GM19240 (cell line): ENCODE data around the gene SMIM32.

Experiments
- DNase-seq: peaks from one replicate; pipeline ENCODE4 v3.0.0; 2011; ENCODE audit warnings: low spot score; ENCODE audit not compliant: insufficient read length

Gene SMIM32

DNA sequence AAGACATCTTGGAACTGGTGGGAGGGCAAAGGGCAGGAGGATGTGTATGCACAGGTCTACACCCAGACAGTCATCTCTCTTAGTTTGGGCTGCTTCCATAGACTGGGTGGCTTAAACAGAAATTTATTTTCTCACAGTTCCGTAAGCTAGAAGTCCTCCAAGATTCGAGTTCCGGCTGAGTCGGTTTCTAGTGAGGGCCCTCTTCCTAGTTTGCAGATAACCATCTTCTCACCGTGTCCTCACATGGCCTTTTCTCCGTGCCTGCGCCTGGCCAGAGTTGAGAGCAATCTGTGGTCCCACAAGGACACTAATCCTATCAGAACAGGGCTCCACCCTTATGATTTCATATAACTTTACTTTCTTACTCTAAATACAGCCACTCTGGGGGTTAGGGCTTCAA lies 4.1 kb downstream of the SMIM32 start:
- no peak for DNase-seq

DNA sequence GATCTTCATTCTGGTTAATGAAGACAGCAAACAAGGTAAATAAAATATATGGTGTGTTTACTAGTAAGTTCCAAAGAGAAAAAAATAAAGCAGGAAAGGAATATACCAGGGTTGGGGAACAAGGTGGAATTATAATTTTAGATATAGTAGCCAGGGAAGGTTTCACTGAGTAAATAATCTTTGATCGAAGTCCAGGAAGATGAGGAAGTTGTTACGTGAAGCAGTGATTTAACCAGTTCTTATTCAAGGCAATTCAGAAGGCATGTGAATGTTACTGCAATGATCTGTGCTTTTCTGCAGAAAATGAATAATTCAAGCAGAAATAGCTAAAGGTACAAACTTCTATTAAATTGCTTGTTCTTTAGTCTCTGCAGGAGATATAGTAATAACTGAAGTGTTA lies 6.2 kb downstream of the SMIM32 start:
- no peak for DNase-seq

DNA sequence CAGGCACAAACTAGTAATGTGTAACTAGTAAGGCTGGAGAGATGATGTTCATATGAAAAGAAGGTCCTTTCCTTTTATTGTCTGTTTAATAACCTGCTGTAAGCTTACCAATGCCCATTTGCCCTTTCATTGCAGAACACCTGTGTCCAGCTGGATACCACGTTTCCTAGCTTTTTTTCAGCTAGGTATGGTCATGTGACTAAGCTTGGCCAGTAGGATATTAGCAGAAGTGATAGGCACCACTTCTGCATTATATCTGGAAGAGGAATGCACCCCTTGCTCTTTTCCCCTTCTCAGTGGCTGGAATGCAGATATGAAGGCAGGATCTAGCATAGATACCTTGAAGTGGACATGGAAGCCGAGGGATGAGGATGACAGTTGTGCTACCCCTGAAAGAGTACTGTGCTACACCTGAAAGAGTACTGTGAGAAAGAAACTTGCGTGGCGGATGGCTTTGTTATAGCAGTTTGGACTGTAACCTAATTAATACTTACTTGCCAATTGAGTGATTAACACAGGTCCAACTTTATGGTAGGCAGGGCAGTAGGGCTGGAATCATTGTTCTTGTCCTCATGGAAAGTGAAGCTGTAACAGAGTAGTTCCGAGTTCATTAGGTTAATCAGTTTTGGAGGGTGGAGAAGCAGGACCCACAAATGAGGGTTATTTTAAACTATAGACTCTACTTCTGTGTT lies 6.8 kb downstream of the SMIM32 start:
- DNase-seq, result no peak

DNA sequence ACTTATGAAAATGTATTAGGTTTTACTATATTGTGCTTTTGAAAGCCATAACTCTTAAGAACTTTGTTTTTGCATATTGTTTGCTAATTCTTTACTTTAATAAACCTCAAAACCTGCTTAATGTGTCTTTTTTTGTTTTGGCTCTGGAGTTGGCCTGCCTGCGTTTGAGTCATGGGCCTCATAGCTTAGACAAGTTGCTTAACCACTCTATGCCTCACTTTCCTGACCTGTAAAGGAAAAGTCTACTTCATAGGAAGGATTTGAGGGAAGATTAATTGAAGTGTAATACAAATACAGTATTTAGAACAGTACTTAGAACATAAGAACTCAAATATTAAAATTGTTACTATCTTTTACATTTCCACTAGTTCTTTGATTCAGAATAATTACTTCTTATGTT lies 10.3 kb downstream of the SMIM32 start:
- no peak for DNase-seq

DNA sequence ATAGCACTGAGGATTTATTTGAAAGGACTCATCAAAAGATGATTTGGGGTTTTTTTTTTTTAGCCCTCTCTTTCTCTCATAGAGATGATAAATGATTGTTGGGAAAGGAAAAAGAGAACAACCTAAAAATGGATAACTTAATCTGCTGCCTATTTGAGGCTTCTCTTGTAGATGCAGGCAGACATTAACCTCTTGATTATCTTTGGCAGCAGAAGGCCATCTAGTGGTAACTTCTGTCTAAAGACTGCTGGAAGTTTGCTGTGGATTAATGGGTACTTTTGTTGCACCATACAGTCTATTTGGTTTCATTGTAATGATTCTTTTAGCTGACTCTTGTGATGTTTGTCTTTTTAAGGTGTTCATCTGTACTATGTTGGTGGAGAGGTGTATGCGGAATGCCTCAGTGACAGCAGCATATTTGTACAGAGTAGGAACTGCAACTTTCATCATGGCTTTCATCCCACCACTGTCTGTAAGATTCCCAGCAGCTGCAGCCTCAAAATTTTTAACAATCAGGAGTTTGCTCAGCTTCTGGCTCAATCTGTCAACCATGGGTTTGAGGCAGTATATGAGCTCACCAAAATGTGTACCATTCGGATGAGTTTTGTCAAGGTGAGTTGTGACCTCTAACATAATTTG lies 18.8 kb downstream of the SMIM32 start:
- DNase-seq, result no peak

DNA sequence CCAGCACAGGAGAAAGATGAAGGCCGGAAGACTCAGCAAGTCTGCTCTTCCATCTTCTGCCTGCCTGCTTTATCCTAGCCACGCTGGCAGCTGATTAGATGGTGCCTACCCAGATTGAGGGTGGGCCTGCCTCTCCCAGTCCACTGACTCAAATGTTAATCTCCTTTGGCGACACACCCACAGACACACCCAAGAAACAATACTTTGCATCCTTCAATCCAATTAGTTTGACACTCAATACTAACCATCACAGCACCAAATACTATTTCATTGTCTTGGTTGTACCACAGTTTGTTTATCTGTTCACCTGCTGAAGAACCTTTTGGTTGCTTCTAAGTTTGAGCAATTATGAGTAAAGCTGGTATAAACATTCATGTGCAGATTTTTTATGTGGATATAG lies 23.7 kb downstream of the SMIM32 start:
- no peak for DNase-seq

DNA sequence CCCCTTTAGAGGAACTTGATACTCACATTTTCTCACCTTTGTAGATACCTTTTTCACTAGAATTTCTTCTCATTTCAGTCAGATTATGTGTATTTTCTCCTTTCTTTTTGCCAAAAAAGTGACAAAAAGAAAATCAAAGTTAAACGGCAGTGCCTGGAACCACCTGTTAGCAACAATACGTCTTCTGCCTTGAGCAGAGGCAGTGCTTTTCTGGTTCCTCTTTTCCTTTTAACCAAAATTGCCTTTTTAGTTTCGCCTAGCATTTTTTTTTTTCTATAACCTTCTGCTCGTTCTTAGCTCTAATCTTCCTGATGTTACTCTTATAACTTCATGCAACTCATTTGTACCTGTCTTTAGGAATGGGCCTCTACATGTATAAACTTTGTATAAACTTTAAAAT lies 26.1 kb downstream of the SMIM32 start:
- DNase-seq, result no peak

DNA sequence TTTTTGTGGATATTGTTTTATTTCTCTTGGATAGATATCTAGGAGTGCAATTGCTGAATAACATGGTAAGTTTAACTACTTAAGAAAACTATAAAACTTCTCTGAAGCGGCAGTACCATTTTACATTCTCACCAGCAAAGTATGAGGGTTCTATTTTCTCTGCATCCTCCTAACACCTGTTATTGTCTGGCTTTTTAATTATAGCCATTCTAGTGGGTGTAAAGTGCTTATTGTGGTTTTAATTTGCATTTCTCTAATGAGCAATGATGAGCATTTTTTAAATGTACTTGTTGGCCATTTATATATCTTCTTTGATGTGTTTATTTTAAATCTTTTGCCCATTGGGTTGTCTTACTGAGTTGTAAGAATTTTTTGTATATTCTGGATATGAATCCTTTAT lies 28.7 kb downstream of the SMIM32 start:
- no peak for DNase-seq

DNA sequence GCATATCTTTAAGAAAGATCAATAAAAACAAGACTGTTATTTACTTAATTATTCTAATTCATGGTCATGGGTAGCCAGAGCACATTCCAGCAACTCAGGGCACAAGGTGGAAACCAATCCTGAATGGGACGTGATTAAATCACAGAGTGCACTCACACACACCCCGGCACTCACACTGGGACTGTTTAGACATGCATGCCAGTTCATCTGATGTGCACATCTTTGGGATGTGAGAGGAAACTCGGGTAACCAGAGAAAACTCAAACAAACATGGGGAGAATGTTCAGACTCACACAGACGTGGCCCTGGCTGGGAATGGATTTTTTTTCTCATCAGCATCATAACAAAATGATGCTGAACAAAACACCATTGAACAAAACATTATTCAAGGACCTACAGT lies 31.0 kb downstream of the SMIM32 start:
- DNase-seq, result no peak

DNA sequence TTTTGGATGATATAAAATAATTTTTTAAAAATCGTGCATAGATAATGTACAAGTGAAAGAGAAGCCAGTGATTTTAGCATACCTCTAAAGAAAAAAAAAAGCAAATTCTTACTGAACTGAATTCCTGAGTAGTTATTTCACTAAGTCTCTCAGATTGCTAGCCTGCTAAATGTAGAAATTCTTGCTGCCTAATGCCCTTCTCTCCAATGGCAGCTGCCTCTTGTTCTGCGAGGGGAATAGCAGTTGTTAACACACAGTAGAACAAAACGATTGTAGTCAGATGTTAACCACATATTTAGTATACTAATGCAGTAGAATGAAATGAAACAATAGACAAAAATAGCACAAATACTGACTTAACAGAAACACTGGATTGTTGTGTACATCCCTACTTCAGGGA lies 33.5 kb downstream of the SMIM32 start:
- DNase-seq, result no peak

DNA sequence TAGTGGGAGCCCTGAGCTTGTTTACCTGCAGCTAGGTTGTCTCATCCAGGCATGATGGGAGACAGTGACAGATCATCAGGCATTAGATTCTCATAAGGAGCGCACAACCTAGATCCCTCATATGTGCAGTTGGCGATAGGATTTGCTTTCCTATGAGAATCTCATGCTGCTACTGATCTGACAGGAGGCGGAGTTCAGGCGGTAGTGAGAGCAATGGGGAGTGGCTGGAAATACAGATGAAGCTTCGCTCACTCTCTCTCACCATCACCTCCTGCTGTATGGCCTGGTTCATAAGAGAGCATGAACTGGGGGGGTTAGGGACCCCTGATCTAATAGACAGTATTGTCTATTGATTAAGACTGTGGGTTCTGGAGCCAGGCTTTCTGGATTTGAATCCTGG lies 35.4 kb downstream of the SMIM32 start:
- DNase-seq, result no peak

DNA sequence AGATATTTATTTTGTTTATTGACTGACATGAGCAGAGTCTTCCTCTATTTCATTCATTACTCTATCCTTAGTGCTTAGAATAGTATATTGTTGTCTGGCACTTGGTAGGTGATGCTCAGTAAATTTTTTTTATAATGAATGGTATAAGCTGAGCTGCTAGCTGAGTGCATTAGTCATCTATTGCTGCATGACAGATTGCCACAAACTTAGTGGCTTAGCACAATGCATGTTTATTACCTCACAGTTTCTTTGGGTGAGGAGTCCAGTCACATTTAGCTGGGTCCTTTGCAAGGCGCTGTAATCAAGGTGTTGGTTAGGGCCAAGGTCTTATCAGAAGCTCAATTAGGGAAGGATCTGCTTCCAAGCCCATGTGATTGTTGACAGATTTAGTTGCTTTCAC lies 37.2 kb downstream of the SMIM32 start:
- DNase-seq, result no peak

DNA sequence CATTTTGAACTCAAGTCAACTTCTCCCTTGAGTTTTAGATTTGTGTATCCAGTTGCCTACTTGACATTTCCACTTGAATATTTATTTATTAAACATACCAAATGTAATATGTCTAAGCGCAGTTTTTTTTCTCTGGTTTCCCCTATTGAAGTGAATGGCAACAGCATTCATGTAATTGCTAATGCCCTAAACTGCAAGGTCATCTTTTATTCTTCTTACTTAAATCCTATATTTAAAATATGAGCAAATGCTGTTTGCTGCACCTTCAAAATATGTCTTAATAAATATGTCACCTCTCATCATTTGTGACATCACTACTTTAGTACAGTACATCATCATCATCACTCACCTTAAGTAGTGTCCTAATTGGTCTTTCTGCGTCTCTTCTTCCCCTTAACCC lies 37.9 kb downstream of the SMIM32 start:
- no peak for DNase-seq

DNA sequence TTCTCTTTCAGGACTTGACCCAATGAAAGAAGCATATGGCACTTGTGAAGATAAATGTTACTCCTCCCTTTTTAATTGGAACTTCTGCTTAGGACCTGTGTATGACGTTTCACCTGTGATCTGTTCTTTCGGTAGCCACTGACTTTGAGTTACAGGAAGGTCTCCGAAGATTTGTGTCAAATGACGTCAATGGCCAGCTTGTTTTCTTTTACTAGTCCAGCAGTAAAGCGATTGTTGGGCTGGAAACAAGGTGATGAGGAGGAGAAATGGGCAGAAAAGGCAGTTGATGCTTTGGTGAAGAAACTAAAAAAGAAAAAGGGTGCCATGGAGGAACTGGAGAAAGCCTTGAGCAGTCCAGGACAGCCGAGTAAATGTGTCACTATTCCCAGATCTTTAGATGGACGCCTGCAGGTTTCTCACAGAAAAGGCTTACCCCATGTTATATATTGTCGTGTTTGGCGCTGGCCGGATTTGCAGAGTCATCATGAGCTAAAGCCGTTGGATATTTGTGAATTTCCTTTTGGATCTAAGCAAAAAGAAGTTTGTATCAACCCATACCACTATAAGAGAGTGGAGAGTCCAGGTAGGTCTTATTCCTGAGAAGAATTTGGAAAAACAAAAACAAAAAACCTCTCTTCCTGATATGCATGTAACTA lies 39.3 kb downstream of the SMIM32 start:
- no peak for DNase-seq

DNA sequence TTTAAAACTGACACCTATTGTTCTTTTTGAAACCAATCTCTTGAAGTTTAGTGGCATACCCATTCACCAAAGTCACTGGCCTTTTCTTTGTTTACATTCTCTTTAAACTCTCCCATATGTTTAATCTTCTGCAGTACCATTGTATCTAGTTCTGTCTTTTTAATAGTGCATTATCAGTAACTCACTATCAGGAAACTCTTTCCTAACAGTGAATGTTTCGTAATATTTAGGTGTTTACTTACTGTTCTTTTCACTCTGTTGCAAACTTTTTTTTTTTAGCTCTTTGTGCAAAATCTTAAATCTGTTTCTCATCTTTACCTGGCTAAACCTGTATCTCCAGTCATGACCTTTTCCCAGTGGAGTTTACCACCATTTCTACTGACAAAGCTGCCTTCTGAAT lies 43.1 kb downstream of the SMIM32 start:
- no peak for DNase-seq

DNA sequence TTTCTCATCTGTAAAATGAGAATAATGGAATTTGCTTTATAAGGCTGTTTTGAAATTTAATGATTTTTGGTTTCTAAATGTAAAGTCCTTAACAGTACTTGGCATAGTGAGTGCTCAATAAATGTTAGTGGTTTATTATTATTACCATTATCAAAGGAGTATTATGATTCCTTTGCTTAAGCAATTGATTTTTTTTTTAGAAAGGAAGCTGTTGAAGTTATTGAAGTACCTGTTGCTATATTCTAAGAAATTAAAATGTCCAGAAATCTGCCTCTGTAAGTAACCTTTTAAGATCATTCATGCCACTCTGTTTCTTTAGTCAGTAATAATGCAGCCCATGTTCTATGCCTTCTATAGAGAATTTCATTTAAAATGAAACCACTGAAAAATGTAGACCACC lies 45.3 kb downstream of the SMIM32 start:
- DNase-seq, result no peak

DNA sequence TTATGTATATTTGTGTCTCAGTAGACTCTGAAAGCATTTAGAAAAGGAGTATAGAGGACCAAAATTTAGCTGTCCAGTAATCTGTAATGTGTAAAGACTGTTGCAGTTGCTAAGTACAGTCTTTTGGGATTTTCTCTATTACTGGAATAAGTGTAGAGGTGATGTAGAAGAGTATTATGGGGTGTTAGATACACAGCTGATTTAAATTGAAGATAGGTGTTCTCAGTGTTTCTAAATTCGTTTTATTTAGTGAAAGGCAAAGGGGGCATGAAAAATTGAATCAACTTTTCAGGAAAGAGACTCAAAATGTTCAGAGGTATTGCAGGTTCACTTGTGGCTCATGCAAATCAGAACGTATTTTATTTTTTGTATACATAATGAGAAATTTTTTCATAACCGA lies 46.8 kb downstream of the SMIM32 start:
- DNase-seq, result no peak

DNA sequence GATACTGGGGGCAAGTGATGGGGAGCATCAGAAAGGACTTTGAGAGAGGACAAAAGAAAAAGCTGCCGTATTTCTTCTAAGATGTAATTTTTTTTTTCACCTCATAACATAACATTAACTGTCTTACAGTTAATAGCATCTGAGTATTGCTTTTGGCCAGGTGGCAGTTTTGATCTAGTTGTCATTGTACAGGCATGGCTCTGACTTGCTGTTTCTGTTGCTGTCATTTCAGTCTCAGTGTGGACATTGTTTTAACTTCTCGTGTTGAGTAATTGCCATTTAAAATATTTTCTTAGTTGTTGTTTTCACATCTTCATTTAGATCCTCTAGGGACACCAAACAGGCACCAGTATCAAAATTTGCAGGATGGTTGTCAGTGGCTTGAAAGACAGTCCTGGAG lies 47.9 kb downstream of the SMIM32 start:
- DNase-seq, result no peak

DNA sequence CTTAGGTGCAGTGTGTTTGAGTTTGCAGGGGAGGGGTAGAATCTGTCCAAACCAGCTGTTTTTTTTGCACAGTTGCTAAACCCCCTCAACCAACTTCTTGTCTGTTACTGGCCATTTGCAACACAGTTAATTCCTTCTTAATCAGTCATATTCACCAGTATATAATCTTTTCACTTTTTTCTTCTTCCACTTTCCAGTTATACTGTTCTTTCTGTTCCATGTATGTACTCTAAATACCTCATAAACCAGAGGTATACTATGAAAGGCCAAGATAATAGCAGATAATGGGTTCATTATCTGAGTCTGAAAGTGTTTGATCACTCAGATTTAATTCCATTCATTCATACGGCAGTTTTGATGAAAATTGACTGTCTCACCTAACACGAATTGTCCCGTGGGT lies 49.2 kb downstream of the SMIM32 start:
- no peak for DNase-seq

DNA sequence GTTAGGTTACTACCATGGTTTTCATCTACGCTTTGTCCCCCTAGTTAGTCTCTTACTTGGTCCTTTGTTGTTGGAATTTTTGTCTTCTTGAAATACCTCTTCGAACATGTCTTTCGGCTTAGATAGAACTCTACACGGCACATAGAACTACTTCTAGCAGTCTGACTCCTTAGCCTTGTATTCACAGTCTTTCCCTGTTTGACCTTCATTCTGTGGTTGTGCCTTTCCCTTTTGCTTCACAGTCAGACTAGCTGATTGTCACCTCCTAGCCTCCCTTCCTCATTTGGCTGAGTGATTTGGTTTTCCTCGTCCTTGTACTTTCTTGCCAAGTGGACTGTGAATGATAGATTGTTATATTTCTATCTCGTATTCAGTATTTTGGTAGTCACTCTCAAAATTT lies 49.6 kb downstream of the SMIM32 start:
- no peak for DNase-seq

DNA sequence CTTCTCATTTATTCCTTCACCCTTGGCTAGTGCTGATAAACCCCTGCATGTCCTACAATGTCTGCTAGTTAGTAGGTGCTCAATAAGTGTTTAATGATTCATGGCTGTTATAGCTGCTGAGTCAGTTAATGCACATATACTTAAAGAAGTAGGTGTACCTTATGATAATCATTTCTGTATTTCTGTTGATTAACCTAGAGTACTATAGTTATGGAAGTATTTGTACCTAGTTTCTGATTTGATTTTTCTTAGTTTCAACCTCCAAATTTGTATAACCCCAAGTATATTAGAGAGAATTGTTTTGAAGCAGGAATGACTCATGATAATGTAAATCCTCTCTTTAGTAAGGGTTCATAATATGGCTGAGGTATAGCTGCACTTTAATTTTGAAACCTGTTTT lies 51.4 kb downstream of the SMIM32 start:
- no peak for DNase-seq
